SU-DHL-6 (cell line): ENCODE results near the gene CHL1.

Source experiments
- H2AFZ ChIP-seq: fragments of 200-600 bp; sonication (generic); 2 replicates; pipeline ENCODE4 v1.6.1; 2014; ENCODE audit warnings: low read depth, mild to moderate bottlenecking, moderate library complexity, mixed read lengths, antibody characterized with exemption, low read length; ENCODE audit not compliant: severe bottlenecking
- H3F3A ChIP-seq: fragments of 200-600 bp; shearing (Covaris generic); 2 replicates; pipeline ENCODE4 v1.6.0; 2016; ENCODE audit warnings: antibody characterized with exemption, mild to moderate bottlenecking; ENCODE audit not compliant: insufficient read depth
- H3K27ac ChIP-seq: fragments of 200-600 bp; sonication (generic); 2 replicates; pipeline ENCODE4 v1.5.1; 2016; ENCODE audit warnings: low read depth, mild to moderate bottlenecking, low read length, moderate library complexity, mixed read lengths
- H3K27me3 ChIP-seq: fragments of 200-600 bp; sonication (generic), shearing (Covaris generic); 2 replicates; pipeline ENCODE4 v1.6.0; 2014; ENCODE audit warnings: mild to moderate bottlenecking, low read length
- H3K36me3 ChIP-seq: fragments of 200-600 bp; sonication (generic); 2 replicates; pipeline ENCODE4 v1.6.1; 2014; ENCODE audit warnings: mild to moderate bottlenecking, low read length, mixed read lengths
- H3K4me2 ChIP-seq: fragments of 300-600, 200-600 bp; shearing (Covaris generic), sonication (generic); 2 replicates; pipeline ENCODE4 v1.6.0; 2014; ENCODE audit warnings: low read length, low read depth, mild to moderate bottlenecking; ENCODE audit not compliant: poor library complexity, severe bottlenecking
- H3K4me3 ChIP-seq: fragments of 200-600 bp; sonication (generic); 2 replicates; pipeline ENCODE4 v1.5.1; 2014; ENCODE audit warnings: antibody characterized with exemption, low read length, mild to moderate bottlenecking, mixed read lengths; ENCODE audit not compliant: insufficient read depth, poor library complexity, severe bottlenecking
- H3K79me2 ChIP-seq: fragments of 200-600 bp; sonication (generic); 2 replicates; pipeline ENCODE4 v1.6.1; 2014; ENCODE audit warnings: mild to moderate bottlenecking, low read length, moderate library complexity; ENCODE audit not compliant: insufficient read depth
- H3K9ac ChIP-seq: fragments of 200-600 bp; sonication (generic); 2 replicates; pipeline ENCODE4 v1.7.0; 2014; ENCODE audit warnings: mild to moderate bottlenecking, low read length
- H3K9me2 ChIP-seq: fragments of 200-600 bp; sonication (generic); replicated peaks from 2 replicates; pipeline ENCODE4 v1.6.1; 2014; ENCODE audit warnings: low read length; ENCODE audit not compliant: insufficient read depth
- H3K9me3 ChIP-seq: fragments of 200-600 bp; sonication (generic); 2 replicates; pipeline ENCODE4 v1.6.1; 2014; ENCODE audit warnings: low read length, mixed read lengths; ENCODE audit not compliant: insufficient read depth
- H4K20me1 ChIP-seq: fragments of 200-600 bp; sonication (generic); 2 replicates; pipeline ENCODE4 v1.6.1; 2014; ENCODE audit warnings: low read depth, mild to moderate bottlenecking, antibody characterized with exemption, low read length, moderate library complexity, mixed read lengths
- EZH2phosphoT487 ChIP-seq: fragments of 200-600 bp; sonication (generic), shearing (Covaris generic); conservative IDR thresholded peaks from 2 replicates; pipeline ENCODE4 v1.6.1; 2018; ENCODE audit warnings: mild to moderate bottlenecking, antibody characterized with exemption, low read length, moderate library complexity, mixed read lengths
- TF ChIP-seq, protein P1 (sequence below): fragments of 200-600 bp; sonication (generic); IDR thresholded peaks from one replicate; pipeline ENCODE4 v1.5.1; 2017; ENCODE audit warnings: antibody characterized with exemption, mild to moderate bottlenecking, low read length, moderate library complexity; ENCODE audit not compliant: insufficient read depth, poor library complexity, severe bottlenecking

The CHL1 gene

DNA sequence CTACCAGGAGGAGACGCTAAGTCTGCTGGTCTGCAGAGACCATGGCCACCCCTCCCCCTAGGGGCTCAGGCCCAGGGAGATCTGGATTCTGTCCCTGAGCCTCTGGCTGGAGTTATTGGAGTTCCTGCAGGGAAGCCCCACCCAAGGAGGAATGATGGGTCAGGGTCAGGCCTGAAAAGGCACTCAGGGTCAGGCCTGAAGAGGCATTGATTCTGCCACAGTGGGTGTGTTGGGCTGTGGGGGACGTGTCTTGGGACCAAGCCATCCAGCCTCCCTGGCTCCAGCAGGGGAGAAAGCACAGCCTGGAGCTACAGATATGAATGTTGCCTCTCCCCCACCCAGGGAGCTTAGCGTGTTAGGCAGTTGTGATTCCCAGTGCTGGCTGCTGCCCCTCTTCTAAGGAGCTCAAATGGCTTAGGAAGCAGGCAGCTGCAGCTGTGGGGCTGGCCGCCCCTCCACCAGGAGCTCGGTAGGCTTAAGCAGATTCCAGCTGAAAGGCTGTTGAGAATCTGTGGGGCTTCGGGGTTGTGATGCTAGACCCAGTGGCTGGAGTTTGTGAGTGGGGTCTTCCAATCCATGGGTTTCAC is 176.7 kb downstream of the CHL1 start:
- Histone ChIP-seq H3K27me3 (no peaks in the 10 kb centered on the region), H3K79me2 (no peaks in the 10 kb centered on the region), H3K9ac (no peak overlapping the region), H3K9me2 (no peaks in the 10 kb centered on the region), H3K9me3 (no peaks in the 10 kb centered on the region), H3K4me3 (no peak overlapping the region), H3K4me2 (no peak overlapping the region), H2AFZ (no peak overlapping the region), H4K20me1 (no peaks in the 10 kb centered on the region), H3K36me3 (no peaks in the 10 kb centered on the region), H3K27ac (no peak overlapping the region), H3F3A (no peaks in the 10 kb centered on the region)
- TF ChIP-seq, protein P1, sequence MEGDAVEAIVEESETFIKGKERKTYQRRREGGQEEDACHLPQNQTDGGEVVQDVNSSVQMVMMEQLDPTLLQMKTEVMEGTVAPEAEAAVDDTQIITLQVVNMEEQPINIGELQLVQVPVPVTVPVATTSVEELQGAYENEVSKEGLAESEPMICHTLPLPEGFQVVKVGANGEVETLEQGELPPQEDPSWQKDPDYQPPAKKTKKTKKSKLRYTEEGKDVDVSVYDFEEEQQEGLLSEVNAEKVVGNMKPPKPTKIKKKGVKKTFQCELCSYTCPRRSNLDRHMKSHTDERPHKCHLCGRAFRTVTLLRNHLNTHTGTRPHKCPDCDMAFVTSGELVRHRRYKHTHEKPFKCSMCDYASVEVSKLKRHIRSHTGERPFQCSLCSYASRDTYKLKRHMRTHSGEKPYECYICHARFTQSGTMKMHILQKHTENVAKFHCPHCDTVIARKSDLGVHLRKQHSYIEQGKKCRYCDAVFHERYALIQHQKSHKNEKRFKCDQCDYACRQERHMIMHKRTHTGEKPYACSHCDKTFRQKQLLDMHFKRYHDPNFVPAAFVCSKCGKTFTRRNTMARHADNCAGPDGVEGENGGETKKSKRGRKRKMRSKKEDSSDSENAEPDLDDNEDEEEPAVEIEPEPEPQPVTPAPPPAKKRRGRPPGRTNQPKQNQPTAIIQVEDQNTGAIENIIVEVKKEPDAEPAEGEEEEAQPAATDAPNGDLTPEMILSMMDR = no peak
- no peak for TF ChIP-seq EZH2phosphoT487

DNA sequence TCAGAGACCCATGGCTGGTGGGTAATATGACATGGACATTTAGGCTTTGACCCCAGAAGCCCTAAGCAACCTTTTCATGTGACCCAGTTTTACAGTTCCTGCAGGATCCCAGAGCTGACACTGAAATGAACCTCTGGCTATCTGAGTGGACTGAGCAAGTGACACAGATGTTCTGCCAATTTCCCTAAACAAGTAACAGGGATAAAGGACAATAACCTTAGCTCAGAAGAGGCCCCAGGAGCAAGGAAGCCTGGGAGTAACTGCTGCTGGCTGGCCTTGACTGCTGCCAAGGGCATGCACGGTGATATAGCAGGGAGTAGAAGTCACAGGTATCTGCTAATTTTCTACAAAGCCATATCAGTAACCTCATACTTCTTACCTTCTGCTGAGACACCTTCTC is 177.9 kb downstream of the CHL1 start:
- Histone ChIP-seq H3K27ac (no peak overlapping the region), H3K27me3 (no peaks in the 10 kb centered on the region), H3K9me3 (no peaks in the 10 kb centered on the region), H3F3A (no peaks in the 10 kb centered on the region), H3K79me2 (no peaks in the 10 kb centered on the region), H2AFZ (no peak overlapping the region), H3K9ac (no peak overlapping the region), H4K20me1 (no peaks in the 10 kb centered on the region), H3K36me3 (no peaks in the 10 kb centered on the region), H3K9me2 (no peaks in the 10 kb centered on the region), H3K4me3 (no peak overlapping the region), H3K4me2 (no peak overlapping the region)
- TF ChIP-seq, protein P1 = no peak
- TF ChIP-seq EZH2phosphoT487 = no peak

DNA sequence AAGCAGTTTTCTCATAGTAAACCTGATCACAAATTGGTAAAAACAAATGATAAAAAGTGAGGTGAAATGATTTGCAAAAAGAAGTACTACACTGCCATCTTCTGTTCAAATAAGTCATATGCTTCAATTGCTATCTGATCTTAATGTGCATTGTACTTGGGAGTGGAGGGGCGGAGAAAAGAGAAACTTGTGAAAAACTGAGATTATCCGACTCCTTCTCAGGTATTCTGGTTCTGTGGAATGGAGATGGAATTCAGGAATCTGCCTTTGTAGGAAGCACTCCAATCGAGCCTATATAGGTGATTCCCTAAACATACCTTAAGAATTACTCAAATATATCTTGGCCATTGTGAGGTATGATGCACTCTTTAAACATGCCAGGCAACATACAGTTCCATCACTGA is 180.6 kb downstream of the CHL1 start:
- no peaks in the 10 kb centered on the region for H3K36me3 ChIP-seq
- no peaks in the 10 kb centered on the region for H3K9me2 ChIP-seq
- H3K4me3 ChIP-seq = no peak overlapping the region
- H3K9ac ChIP-seq = no peak overlapping the region
- no peaks in the 10 kb centered on the region for H3F3A ChIP-seq
- H3K27ac ChIP-seq = no peak overlapping the region
- H3K9me3 ChIP-seq = no peaks in the 10 kb centered on the region
- H4K20me1 ChIP-seq = no peaks in the 10 kb centered on the region
- TF ChIP-seq EZH2phosphoT487 = no peak
- TF ChIP-seq, protein P1 = peak; percentile 32
- no peak overlapping the region for H2AFZ ChIP-seq
- H3K27me3 ChIP-seq = no peaks in the 10 kb centered on the region
- H3K4me2 ChIP-seq = no peak overlapping the region
- no peaks in the 10 kb centered on the region for H3K79me2 ChIP-seq
